Mucosa of rectum (tissue), 2 donors: ENCODE measurements around the gene STX5.
"Not testable (repeated sequence)": the region's sequence is repeated elsewhere in the genome, so short reads cannot be mapped to it uniquely, and the experiment has no call there.

Source experiments
- H3K27ac ChIP-seq, 2 donors: one replicate each; pipeline ENCODE4 v1.7.0; 2013; ENCODE audit warnings: inconsistent platforms in 2 of 2, low read depth in 2 of 2, low read length in 2 of 2
- H3K27me3 ChIP-seq, 2 donors: one replicate each; pipeline ENCODE4 v1.7.0; 2013; ENCODE audit warnings: low read length in 2 of 2; ENCODE audit not compliant: control insufficient read depth in 2 of 2, insufficient read depth in 2 of 2
- H3K36me3 ChIP-seq, 2 donors: one replicate each; pipeline ENCODE4 v1.7.0; 2013; ENCODE audit warnings: low read length in 2 of 2; ENCODE audit not compliant: control insufficient read depth in 2 of 2, insufficient read depth in 2 of 2
- H3K4me1 ChIP-seq, 2 donors: one replicate each; pipeline ENCODE4 v1.7.0; 2013; ENCODE audit warnings: low read length in 2 of 2, mild to moderate bottlenecking in 1 of 2; ENCODE audit not compliant: control insufficient read depth in 2 of 2, insufficient read depth in 2 of 2
- H3K4me3 ChIP-seq, 2 donors: one replicate each; pipeline ENCODE4 v1.7.0; 2013; ENCODE audit warnings: low read length in 2 of 2
- H3K9ac ChIP-seq, 2 donors: one replicate each; pipeline ENCODE4 v1.7.0; 2013; ENCODE audit warnings: low read length in 2 of 2, low read depth in 1 of 2, mild to moderate bottlenecking in 1 of 2
- H3K9me3 ChIP-seq, 2 donors: one replicate each; pipeline ENCODE4 v1.7.0; 2013; ENCODE audit warnings: low read length in 2 of 2; ENCODE audit not compliant: control insufficient read depth in 2 of 2
- donor health status: healthy.
- donor health status: Normal muscosa, but diverticular disease.

Gene STX5

GRCh38 chr11:62786318-62787004, 45.4 kb downstream of the STX5 start:
- Histone ChIP-seq H3K27me3 (no peaks in the 10 kb centered on the region), H3K9me3 (no peaks in the 10 kb centered on the region), H3K9ac (peak overlapping the region; percentile 93 to 94), H3K4me3 (peak overlapping the region; percentile 90 to 96), H3K27ac (peak overlapping the region; percentile 97 to 98), H3K4me1 (peaks cover 24 to 33% of the 10 kb centered on the region in 2 donors), H3K36me3 (peaks cover 12 to 15% of the 10 kb centered on the region in 2 donors)

GRCh38 chr11:62782753-62783152, 49.1 kb downstream of the STX5 start:
- Histone ChIP-seq H3K9ac (no peak overlapping the region), H3K36me3 (peaks cover 13 to 16% of the 10 kb centered on the region in 2 donors), H3K9me3 (no peaks in the 10 kb centered on the region), H3K27ac (no peak overlapping the region), H3K4me3 (no peak overlapping the region), H3K4me1 (peaks cover 8 to 10% of the 10 kb centered on the region in 2 donors), H3K27me3 (no peaks in the 10 kb centered on the region)

- Histone ChIP-seq H3K4me3 (no peak overlapping the region), H3K9me3 (no peaks in the 10 kb centered on the region), H3K27me3 (no peaks in the 10 kb centered on the region), H3K36me3 (peaks cover 29 to 30% of the 10 kb centered on the region in 2 donors), H3K9ac (no peak overlapping the region), H3K4me1 (no peaks in the 10 kb centered on the region), H3K27ac (no peak overlapping the region)
These were observed 53.4 kb downstream of the STX5 start for GRCh38 chr11:62778441-62778840.

GRCh38 chr11:62777389-62777788, 54.5 kb downstream of the STX5 start:
- Histone ChIP-seq H3K27ac (no peak overlapping the region), H3K4me3 (no peak overlapping the region), H3K36me3 (peaks cover 25 to 29% of the 10 kb centered on the region in 2 donors), H3K9me3 (no peaks in the 10 kb centered on the region), H3K4me1 (no peaks in the 10 kb centered on the region), H3K27me3 (no peaks in the 10 kb centered on the region), H3K9ac (no peak overlapping the region)

GRCh38 chr11:62775646-62776045, 56.2 kb downstream of the STX5 start:
- peaks cover 3 to 9% of the 10 kb centered on the region in 2 donors for H3K4me1 ChIP-seq
- H3K36me3 ChIP-seq, result peaks cover 25 to 27% of the 10 kb centered on the region in 2 donors
- H3K27me3 ChIP-seq, result no peaks in the 10 kb centered on the region
- H3K9ac ChIP-seq, result no peak overlapping the region
- H3K4me3 ChIP-seq, result no peak overlapping the region
- no peak overlapping the region for H3K27ac ChIP-seq
- H3K9me3 ChIP-seq, result no peaks in the 10 kb centered on the region

GRCh38 chr11:62774407-62774806, 57.4 kb downstream of the STX5 start:
- peaks cover 25 to 27% of the 10 kb centered on the region in 2 donors for H3K36me3 ChIP-seq
- H3K4me3 ChIP-seq, result no peak overlapping the region
- no peaks in the 10 kb centered on the region for H3K9me3 ChIP-seq
- no peak overlapping the region for H3K27ac ChIP-seq
- no peak overlapping the region for H3K9ac ChIP-seq
- peaks cover 6 to 12% of the 10 kb centered on the region in 2 donors for H3K4me1 ChIP-seq
- no peaks in the 10 kb centered on the region for H3K27me3 ChIP-seq

GRCh38 chr11:62771144-62772021, 60.5 kb downstream of the STX5 start, which contains the start of gene TAF6L:
Gene TAF6L, plus strand, starts transcription at chr11:62771396. Its CDS starts 4,388 bp downstream, at chr11:62775784.
- H3K9me3 ChIP-seq, result no peaks in the 10 kb centered on the region
- peak within 1 kb of the TSS; percentile 92 to 95 for H3K27ac ChIP-seq
- H3K27me3 ChIP-seq, result no peaks in the 10 kb centered on the region
- peaks cover 6 to 12% of the 10 kb centered on the region in 2 donors for H3K4me1 ChIP-seq
- H3K4me3 ChIP-seq, result peak within 1 kb of the TSS; percentile 88 to 91
- H3K36me3 ChIP-seq, result peaks cover 14 to 24% of the 10 kb centered on the region in 2 donors
- H3K9ac ChIP-seq, result peak within 1 kb of the TSS; percentile 74 to 75

- Histone ChIP-seq H3K27ac (peak overlapping the region; percentile 92 to 95), H3K4me1 (peaks cover 6 to 12% of the 10 kb centered on the region in 2 donors)
These were observed 61.1 kb downstream of the STX5 start for GRCh38 chr11:62770778-62771143.

GRCh38 chr11:62760867-62761227, 71.0 kb downstream of the STX5 start:
- H3K4me3 ChIP-seq, result peak overlapping the region; percentile 41 to 43
- not testable (repeated sequence) for H3K9me3 ChIP-seq, H3K36me3 ChIP-seq, H3K27ac ChIP-seq, H3K9ac ChIP-seq, H3K27me3 ChIP-seq
- H3K4me1 ChIP-seq, result peaks cover 13 to 14% of the 10 kb centered on the region in 2 donors

More at GRCh38 chr11:62770778-62771143, 61.1 kb downstream of the STX5 start:
- H3K9me3 ChIP-seq, result no peaks in the 10 kb centered on the region
- no peaks in the 10 kb centered on the region for H3K27me3 ChIP-seq
- peak overlapping the region; percentile 64 to 74 for H3K9ac ChIP-seq
- peaks cover 13 to 22% of the 10 kb centered on the region in 2 donors for H3K36me3 ChIP-seq
- H3K4me3 ChIP-seq, result peak overlapping the region; percentile 88 to 91
